GM12878 (cell line): ENCODE results near the gene SNAP91.

Experiments used
- CEBPB ChIP-seq, 2 experiments: fragments of 150-350 bp in 1 of 2; IDR thresholded peaks; 2 replicates each; pipeline ENCODE4 v1.6.1; 2012 to 2014; ENCODE audit warnings: low read depth in 2 of 2, low read length in 2 of 2, borderline replicate concordance in 1 of 2, inconsistent platforms in 1 of 2
- CHD1 ChIP-seq: IDR thresholded peaks from 2 replicates; pipeline ENCODE4 v1.6.1; 2012; ENCODE audit warnings: low read depth, low read length, improper control_type of control experiment
- CREB1 ChIP-seq: IDR thresholded peaks from 2 replicates; pipeline ENCODE4 v1.6.1; 2012; ENCODE audit warnings: low read depth, mild to moderate bottlenecking, inconsistent platforms
- CTCF ChIP-seq, 3 experiments: IDR thresholded peaks in 2 of 3; conservative IDR thresholded peaks in 1 of 3; 2 replicates each; pipeline ENCODE4 v1.5.1; 2011; ENCODE audit warnings: low read depth in 3 of 3, low read length in 3 of 3, mild to moderate bottlenecking in 3 of 3, control low read depth in 2 of 3, moderate library complexity in 2 of 3, inconsistent platforms in 1 of 3, mixed read lengths in 1 of 3; ENCODE audit not compliant: control insufficient read depth in 2 of 3, insufficient read depth in 1 of 3; ENCODE audit errors: extremely low read depth in 1 of 3
- EP300 ChIP-seq, 2 experiments: fragments of 150-350 bp in 1 of 2; IDR thresholded peaks; 2 replicates each; pipeline ENCODE4 v1.6.1; 2011 to 2012; ENCODE audit warnings: low read depth in 2 of 2, low read length in 2 of 2, borderline replicate concordance in 1 of 2, improper control_type of control experiment in 1 of 2, inconsistent platforms in 1 of 2; ENCODE audit not compliant: control insufficient read depth in 1 of 2
- EZH2 ChIP-seq: IDR thresholded peaks from 2 replicates; pipeline ENCODE4 v1.6.1; 2012; ENCODE audit warnings: low read depth, mild to moderate bottlenecking, control low read depth, inconsistent platforms, low read length, borderline replicate concordance; ENCODE audit not compliant: control insufficient read depth
- POLR2A ChIP-seq: IDR thresholded peaks from 2 replicates; pipeline ENCODE4 v1.6.1; 2011; ENCODE audit warnings: low read depth, mild to moderate bottlenecking, low read length
- RAD21 ChIP-seq: IDR thresholded peaks from 2 replicates; pipeline ENCODE4 v1.6.1; 2011; ENCODE audit warnings: mild to moderate bottlenecking, low read depth, low read length, moderate library complexity; ENCODE audit not compliant: insufficient read depth
- YY1 ChIP-seq: IDR thresholded peaks from 2 replicates; pipeline ENCODE4 v1.6.1; 2011; ENCODE audit warnings: low read depth, mild to moderate bottlenecking, low read length
- TF ChIP-seq, protein P1 (sequence below): IDR thresholded peaks from 2 replicates; pipeline ENCODE4 v1.6.1; 2012; ENCODE audit warnings: low read length, inconsistent platforms

GRCh38 chr6:83758533-83758932, 49.6 kb upstream of the SNAP91 start:
- TF ChIP-seq POLR2A = no peak
- TF ChIP-seq, protein P1, sequence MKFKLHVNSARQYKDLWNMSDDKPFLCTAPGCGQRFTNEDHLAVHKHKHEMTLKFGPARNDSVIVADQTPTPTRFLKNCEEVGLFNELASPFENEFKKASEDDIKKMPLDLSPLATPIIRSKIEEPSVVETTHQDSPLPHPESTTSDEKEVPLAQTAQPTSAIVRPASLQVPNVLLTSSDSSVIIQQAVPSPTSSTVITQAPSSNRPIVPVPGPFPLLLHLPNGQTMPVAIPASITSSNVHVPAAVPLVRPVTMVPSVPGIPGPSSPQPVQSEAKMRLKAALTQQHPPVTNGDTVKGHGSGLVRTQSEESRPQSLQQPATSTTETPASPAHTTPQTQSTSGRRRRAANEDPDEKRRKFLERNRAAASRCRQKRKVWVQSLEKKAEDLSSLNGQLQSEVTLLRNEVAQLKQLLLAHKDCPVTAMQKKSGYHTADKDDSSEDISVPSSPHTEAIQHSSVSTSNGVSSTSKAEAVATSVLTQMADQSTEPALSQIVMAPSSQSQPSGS = no peak
- no peak for TF ChIP-seq CHD1
- no peak for TF ChIP-seq CEBPB (IDR thresholded peaks at IDR 0.05; ENCODE audit: borderline replicate concordance in 1 of 2, low read depth in 2 of 2, low read length in 2 of 2)
- no peak for TF ChIP-seq EP300 (IDR thresholded peaks at IDR 0.05; ENCODE audit: borderline replicate concordance in 1 of 2, control insufficient read depth in 1 of 2, low read depth in 2 of 2, low read length in 2 of 2)
- TF ChIP-seq CTCF (IDR thresholded peaks at IDR 0.05 in 2 of 3, conservative IDR thresholded peaks at IDR 0.05 in 1 of 3; ENCODE audit: control insufficient read depth in 2 of 3, extremely low read depth in 1 of 3, insufficient read depth in 1 of 3, low read depth in 3 of 3, low read length in 3 of 3) = no peak
- no peak for TF ChIP-seq CREB1
- no peak for TF ChIP-seq RAD21
- TF ChIP-seq YY1 = no peak
- no peak for TF ChIP-seq EZH2
